Measurements from ENCODE around the gene MRPS23.

DNA sequence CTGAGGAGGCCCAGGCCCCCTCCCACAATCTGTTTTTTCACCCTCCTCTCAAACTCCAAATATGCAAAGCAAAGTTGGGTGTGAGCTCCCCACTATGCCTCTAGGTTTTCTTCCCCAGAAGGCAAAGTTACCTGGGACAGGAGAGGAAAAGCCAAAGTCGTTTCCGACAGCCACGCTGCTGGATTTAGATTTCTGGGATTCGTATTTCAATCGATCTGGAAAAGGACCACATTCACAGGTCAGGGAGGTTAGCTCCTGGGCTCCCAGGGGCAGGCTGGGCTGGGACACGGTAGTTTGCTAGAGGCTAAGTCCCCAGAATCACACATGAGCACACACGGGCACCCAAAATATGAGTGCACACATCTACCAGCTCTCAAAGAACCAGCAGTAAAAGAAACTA is 21.3 kb upstream of the MRPS23 start:
- TF ChIP-seq CTCF (conservative IDR thresholded peaks at IDR 0.05; ENCODE audit: low read depth in 2 of 2) (no peak), EZH2 (IDR thresholded peaks at IDR 0.05; ENCODE audit: low read depth, unreplicated experiment) (no peak), JUNB (IDR thresholded peaks at IDR 0.05; ENCODE audit: unreplicated experiment) (no peak), REST (IDR thresholded peaks at IDR 0.05; ENCODE audit: unreplicated experiment) (no peak), POLR2AphosphoS5 (IDR thresholded peaks at IDR 0.05; ENCODE audit: low read depth) (no peak), CREB1 (CRISPR knock-in tag; IDR thresholded peaks at IDR 0.05; ENCODE audit: low read depth) (no peak), EZH2phosphoT487 (IDR thresholded peaks at IDR 0.05; ENCODE audit: unreplicated experiment) (no peak), STAT1 (IDR thresholded peaks at IDR 0.05; ENCODE audit: unreplicated experiment) (no peak), ZNF331 (CRISPR knock-in tag; IDR thresholded peaks at IDR 0.05; ENCODE audit: low read depth) (no peak), ZNF114 (CRISPR knock-in tag; IDR thresholded peaks at IDR 0.05) (no peak), ZNF462 (CRISPR knock-in tag; IDR thresholded peaks at IDR 0.05) (no peak)
- TF ChIP-seq, protein P1, sequence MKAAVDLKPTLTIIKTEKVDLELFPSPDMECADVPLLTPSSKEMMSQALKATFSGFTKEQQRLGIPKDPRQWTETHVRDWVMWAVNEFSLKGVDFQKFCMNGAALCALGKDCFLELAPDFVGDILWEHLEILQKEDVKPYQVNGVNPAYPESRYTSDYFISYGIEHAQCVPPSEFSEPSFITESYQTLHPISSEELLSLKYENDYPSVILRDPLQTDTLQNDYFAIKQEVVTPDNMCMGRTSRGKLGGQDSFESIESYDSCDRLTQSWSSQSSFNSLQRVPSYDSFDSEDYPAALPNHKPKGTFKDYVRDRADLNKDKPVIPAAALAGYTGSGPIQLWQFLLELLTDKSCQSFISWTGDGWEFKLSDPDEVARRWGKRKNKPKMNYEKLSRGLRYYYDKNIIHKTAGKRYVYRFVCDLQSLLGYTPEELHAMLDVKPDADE (IDR thresholded peaks at IDR 0.05), result no peak
